Muscle layer of colon (tissue), 2 donors: Measurements from ENCODE around the gene SULT4A1.

ENCODE experiments used
- H3K27ac ChIP-seq: one replicate; pipeline ENCODE4 v1.7.0; 2013; ENCODE audit warnings: low read depth, mild to moderate bottlenecking, low read length, moderate library complexity
- H3K27me3 ChIP-seq, 2 donors: one replicate each; pipeline ENCODE4 v1.7.0; 2013; ENCODE audit warnings: low read length in 2 of 2, mild to moderate bottlenecking in 2 of 2; ENCODE audit not compliant: insufficient read depth in 2 of 2, control insufficient read depth in 1 of 2
- H3K36me3 ChIP-seq: one replicate; pipeline ENCODE4 v1.7.0; 2013; ENCODE audit warnings: mild to moderate bottlenecking, low read length; ENCODE audit not compliant: insufficient read depth
- H3K4me1 ChIP-seq: one replicate; pipeline ENCODE4 v1.7.0; 2013; ENCODE audit warnings: mild to moderate bottlenecking, low read length; ENCODE audit not compliant: insufficient read depth
- H3K4me3 ChIP-seq, 2 donors: one replicate each; pipeline ENCODE4 v1.7.0; 2013; ENCODE audit warnings: low read length in 2 of 2, low read depth in 1 of 2, mild to moderate bottlenecking in 1 of 2, moderate library complexity in 1 of 2
- H3K9ac ChIP-seq: one replicate; pipeline ENCODE4 v1.7.0; 2013; ENCODE audit warnings: low read length
- H3K9me3 ChIP-seq: one replicate; pipeline ENCODE4 v1.7.0; 2013; ENCODE audit warnings: mild to moderate bottlenecking, low read length
- donor health status: abdominal sarcoma.
- donor health status: Adenocarcinoma of cecum.

Gene SULT4A1

DNA sequence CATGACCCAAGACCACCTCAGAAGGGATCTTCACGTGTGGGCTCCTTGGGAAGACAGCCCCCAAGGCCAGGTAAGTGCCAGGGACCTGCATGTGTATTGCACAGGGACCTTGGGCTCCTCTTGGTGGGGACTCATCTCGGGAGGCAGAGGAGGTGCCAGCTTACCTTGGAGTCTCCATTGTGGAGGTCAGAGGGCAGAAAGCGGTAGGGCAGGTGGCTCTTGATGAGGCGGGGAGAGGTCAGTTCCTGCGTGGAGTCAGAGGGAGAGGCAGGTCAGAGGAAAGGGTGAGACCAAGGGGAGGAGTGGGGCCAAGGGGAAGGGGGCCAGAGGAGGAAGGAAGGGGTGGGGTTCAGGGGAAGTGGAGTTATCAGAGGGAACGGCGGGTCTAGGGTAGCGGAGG, 22.5 kb downstream of the SULT4A1 start:
- Histone ChIP-seq H3K9ac (no peak overlapping the region), H3K4me1 (no peaks in the 10 kb centered on the region), H3K27ac (no peak overlapping the region), H3K4me3 (no peak overlapping the region), H3K36me3 (no peaks in the 10 kb centered on the region), H3K9me3 (no peaks in the 10 kb centered on the region), H3K27me3 (peaks cover 0 to 4% of the 10 kb centered on the region in 2 donors)

DNA sequence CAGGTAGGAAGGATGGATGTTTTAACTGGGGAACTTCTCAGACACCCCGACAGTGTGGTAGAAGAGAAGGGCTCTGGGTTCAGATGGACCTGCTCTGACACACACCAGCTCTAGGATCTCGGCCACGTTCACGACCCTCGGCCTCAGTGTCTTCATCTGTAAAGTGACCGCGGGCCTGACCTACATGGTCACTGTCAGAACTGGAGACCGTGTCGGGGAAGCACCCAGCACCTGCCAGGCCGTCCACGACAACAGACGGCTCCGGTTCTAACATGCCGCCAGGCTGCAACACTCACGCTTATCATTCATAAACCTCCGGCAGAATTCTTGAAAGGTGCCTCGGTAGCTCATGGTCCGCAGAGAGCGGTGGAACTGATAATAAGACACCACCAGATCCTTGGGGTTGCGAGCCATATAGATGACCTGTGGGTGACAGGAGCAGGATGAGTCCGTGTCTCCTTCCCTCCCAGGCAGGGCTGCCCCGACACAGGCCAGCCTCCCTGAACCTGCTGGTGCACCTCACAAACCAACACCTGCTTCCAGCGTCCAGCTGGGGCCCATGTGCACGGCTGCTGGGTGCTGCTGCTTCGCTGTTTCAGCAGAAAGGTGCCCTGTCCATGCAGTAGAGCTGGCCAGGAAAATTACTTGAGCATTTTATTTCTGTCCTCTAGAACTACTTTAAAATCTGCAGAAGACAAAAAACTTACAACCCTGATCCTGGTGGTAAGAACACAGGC, 23.6 kb downstream of the SULT4A1 start:
- no peaks in the 10 kb centered on the region for H3K9me3 ChIP-seq
- peaks cover 0 to 4% of the 10 kb centered on the region in 2 donors for H3K27me3 ChIP-seq
- H3K4me1 ChIP-seq = no peaks in the 10 kb centered on the region
- no peak overlapping the region for H3K9ac ChIP-seq
- H3K4me3 ChIP-seq = no peak overlapping the region
- H3K27ac ChIP-seq = no peak overlapping the region
- H3K36me3 ChIP-seq = no peaks in the 10 kb centered on the region

DNA sequence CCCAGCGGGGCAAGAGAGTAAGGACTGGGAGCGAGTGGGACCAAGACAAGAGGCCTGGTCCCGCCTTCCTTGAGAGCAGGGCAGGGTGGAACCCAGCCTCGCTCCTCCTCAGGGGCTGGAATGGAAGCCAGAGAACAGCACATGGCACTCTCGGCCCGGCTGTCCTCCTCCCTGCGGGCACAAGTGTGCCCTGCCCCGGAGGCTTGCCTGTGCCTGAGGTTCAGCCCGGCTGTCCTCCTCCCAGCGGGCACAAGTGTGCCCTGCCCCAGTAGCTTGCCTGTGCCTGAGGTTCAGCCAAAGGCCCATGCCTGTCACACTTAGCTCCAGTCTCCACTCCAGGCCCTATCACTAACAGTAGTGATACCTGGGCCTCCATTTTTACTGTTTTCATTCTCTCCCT, 24.2 kb downstream of the SULT4A1 start:
- H3K4me3 ChIP-seq = no peak overlapping the region
- no peaks in the 10 kb centered on the region for H3K9me3 ChIP-seq
- H3K27ac ChIP-seq = no peak overlapping the region
- H3K36me3 ChIP-seq = no peaks in the 10 kb centered on the region
- no peaks in the 10 kb centered on the region for H3K4me1 ChIP-seq
- peaks cover 0 to 4% of the 10 kb centered on the region in 2 donors for H3K27me3 ChIP-seq
- H3K9ac ChIP-seq = no peak overlapping the region

DNA sequence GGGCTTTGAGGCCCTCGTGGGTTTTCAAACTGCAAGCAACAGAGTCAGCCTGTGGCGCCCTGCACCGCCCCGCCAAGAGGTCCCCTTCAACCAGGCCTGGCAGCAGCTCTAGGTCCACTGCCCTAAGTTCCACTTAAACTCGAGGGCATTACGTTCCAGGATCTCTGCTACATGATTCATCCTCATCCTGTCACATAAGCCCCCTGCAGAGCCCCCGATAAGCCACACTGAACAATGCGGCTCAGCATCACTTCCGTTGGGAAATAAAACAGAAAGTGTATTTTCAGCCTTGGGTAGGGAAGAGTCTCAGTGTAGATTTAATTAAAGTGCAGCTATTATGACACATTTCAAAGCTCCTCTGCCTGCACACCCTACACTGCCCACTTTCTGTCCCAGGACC, 24.6 kb downstream of the SULT4A1 start:
- H3K4me3 ChIP-seq = no peak overlapping the region
- H3K27me3 ChIP-seq = peaks cover 0 to 4% of the 10 kb centered on the region in 2 donors
- H3K9ac ChIP-seq = no peak overlapping the region
- H3K27ac ChIP-seq = no peak overlapping the region
- H3K4me1 ChIP-seq = no peaks in the 10 kb centered on the region
- H3K36me3 ChIP-seq = no peaks in the 10 kb centered on the region
- H3K9me3 ChIP-seq = no peaks in the 10 kb centered on the region

DNA sequence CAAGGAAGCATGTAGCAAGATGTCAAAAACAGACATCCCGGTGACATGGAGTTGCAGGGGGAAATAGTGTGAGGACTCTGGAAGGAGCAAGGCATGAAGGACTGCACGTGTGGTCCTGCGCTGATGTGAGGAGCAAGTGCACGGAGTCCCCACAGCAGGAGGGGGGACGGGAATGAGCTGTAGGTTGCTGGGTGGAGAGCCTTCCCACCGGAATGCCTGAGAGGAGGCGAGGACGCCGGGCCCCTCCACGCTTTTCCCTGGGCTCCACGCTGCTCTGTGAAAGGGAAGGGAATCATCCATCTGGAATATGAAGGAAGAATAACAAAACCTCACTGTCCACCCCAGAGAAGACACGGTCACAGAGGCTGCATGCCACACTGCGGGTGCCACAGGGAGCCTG, 26.6 kb downstream of the SULT4A1 start:
- no peak overlapping the region for H3K4me3 ChIP-seq
- peaks cover 0 to 4% of the 10 kb centered on the region in 2 donors for H3K27me3 ChIP-seq
- H3K27ac ChIP-seq = no peak overlapping the region
- no peaks in the 10 kb centered on the region for H3K36me3 ChIP-seq
- H3K4me1 ChIP-seq = no peaks in the 10 kb centered on the region
- H3K9ac ChIP-seq = no peak overlapping the region
- no peaks in the 10 kb centered on the region for H3K9me3 ChIP-seq

DNA sequence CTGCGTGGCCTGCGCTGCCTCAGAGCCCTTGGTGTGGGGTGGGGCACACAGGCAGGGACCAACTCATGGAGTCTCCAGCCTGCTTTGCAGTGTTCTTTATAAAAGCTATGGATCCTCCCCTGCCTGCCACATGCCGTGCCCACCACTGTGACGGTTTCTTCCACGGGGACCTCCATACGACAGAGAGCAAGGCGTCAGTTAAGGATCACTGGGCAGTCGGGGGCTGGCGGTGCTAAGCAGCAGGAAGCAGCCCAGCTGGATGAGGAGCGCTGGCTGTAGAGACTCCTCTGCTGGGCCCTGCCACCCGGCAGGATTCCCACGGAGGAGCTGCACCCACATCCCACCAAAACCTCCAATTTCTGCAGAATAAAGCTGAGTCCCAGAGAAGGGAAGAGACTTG, 27.1 kb downstream of the SULT4A1 start:
- Histone ChIP-seq H3K27me3 (peaks cover 0 to 4% of the 10 kb centered on the region in 2 donors), H3K27ac (no peak overlapping the region), H3K9me3 (no peaks in the 10 kb centered on the region), H3K4me3 (no peak overlapping the region), H3K36me3 (no peaks in the 10 kb centered on the region), H3K9ac (no peak overlapping the region), H3K4me1 (no peaks in the 10 kb centered on the region)

DNA sequence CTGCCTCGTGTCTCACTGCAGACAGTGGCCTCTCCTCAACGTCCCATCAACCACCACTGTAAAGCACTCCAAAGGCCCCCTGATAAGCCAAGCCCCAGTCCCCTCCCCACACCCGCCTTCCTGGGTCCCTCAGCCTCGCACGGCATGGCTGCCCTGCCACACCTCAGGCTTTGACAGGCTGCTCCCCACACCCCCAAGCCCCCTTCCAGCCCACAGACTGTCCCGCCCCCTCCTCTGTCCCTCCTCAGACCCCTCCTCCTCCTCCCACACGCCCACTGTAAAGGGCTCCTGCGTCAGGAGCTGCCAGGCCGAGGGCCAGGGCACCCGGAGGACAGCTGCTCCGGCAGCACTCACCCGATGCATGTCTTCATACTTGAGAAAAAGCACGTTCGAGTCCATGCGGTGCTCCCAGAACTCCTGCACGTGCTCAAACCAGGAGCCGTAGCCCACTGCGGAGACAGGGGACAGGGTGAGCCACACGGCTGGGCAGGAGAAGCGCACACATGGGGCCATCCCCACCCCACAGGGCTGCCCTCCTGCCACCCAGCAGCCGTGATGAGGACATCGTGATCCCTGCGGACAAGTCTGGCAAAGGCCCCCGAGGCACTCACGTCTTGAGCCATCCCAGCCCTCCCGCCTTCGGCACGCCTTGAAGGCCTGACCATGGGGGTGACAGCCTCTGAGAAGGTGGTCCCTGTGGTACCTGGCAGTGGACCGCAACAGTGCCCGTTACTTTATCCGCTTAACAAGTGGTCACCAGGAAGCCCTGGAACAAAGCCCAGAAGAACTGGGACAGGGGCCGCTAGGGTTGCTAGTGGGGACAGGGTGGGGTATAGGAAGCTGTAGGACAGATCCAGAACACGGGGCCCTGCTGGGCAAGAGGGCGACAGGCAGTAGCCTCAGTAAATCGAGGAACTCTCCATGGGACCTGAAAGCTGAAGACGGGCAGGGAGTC, 28.8 kb downstream of the SULT4A1 start:
- H3K9ac ChIP-seq = no peak overlapping the region
- H3K36me3 ChIP-seq = no peaks in the 10 kb centered on the region
- no peaks in the 10 kb centered on the region for H3K4me1 ChIP-seq
- H3K4me3 ChIP-seq = no peak overlapping the region
- H3K27ac ChIP-seq = no peak overlapping the region
- no peaks in the 10 kb centered on the region for H3K9me3 ChIP-seq
- H3K27me3 ChIP-seq = peaks cover 0 to 4% of the 10 kb centered on the region in 2 donors

DNA sequence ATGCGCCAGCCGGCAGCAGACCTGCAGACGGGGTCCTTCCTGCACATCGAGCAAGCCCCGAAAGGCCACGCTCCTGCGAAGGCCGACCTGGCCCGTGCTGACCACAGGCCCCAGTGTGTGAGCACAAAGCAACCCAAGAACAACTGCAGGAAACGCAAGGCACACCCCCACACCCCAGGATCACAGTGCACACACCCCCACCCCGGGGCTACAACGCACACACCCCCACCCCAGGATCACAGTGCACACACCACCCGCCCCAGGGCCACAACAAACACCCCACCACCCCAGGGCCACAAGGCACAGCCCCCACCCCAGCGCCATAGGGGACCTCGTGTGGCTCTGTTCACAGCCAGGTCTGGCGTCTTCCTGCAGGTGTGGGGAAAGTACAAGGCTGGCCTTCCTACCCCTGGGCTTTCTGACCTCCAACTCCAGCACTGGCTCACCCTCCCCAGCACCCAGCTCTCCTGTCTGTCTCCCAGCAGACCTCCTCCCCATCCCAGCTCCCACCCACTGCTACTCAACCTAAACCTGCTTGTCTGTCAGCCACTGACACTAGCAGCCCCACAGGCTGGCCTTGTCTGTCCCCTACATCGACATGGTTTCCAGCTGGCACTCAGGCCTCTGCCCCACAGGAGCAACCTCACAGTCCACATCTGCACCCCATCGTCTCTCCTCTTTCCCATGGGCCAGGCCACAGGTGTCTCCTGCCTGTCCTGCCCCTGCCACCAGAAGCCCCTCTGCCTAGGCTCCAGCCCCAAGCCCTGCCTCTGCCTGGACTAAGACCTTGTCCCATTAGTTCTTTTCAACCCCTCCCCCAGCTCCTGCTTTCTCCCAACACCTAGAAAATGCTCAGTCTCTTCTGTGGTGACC, 29.7 kb downstream of the SULT4A1 start:
- Histone ChIP-seq H3K9me3 (no peaks in the 10 kb centered on the region), H3K4me3 (no peak overlapping the region), H3K27me3 (peaks cover 0 to 4% of the 10 kb centered on the region in 2 donors), H3K36me3 (no peaks in the 10 kb centered on the region), H3K27ac (no peak overlapping the region), H3K4me1 (peaks cover under 1% of the 10 kb centered on the region), H3K9ac (no peak overlapping the region)

DNA sequence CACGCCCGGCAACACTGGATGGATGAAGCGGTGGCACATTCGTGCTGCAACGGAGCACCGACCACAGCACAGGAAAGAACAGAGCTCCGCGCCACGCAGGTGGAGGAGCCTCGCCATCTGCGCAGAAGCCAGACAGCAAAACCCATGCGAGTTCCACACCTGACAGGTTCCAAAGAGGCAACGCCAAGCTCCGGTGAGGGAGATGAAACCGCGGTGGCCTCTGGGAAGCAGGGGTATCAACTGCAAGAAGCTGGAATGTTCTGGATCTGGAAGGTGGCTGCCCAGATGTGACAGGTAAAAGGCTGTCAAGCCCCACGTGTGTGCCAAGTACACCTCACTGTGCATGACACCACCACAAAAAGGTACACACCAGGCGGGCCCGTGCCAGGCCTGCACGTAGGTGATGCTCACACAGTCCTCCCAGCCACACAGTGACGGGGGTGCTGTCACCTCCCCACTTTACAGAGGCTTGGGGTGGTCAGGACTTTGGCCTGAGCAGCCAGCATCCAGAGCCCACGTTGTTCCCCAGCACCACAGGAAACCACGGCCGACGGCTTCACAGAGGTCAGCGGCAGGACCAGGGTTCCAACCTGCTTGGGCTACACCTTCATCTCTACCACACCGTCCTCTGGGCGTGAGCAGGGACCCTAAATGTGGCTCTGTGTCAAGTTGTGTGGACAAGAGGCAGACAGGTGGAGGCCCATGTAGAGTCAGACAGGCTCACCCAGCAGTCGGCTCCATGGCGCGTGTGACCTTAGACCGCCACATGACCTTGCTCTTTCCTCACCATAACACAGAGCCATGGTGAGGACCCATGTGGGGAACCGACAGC, 30.5 kb downstream of the SULT4A1 start:
- no peaks in the 10 kb centered on the region for H3K9me3 ChIP-seq
- H3K27me3 ChIP-seq = peaks cover 0 to 4% of the 10 kb centered on the region in 2 donors
- H3K27ac ChIP-seq = no peak overlapping the region
- no peak overlapping the region for H3K4me3 ChIP-seq
- peaks cover 9% of the 10 kb centered on the region for H3K4me1 ChIP-seq
- H3K36me3 ChIP-seq = no peaks in the 10 kb centered on the region
- H3K9ac ChIP-seq = no peak overlapping the region

DNA sequence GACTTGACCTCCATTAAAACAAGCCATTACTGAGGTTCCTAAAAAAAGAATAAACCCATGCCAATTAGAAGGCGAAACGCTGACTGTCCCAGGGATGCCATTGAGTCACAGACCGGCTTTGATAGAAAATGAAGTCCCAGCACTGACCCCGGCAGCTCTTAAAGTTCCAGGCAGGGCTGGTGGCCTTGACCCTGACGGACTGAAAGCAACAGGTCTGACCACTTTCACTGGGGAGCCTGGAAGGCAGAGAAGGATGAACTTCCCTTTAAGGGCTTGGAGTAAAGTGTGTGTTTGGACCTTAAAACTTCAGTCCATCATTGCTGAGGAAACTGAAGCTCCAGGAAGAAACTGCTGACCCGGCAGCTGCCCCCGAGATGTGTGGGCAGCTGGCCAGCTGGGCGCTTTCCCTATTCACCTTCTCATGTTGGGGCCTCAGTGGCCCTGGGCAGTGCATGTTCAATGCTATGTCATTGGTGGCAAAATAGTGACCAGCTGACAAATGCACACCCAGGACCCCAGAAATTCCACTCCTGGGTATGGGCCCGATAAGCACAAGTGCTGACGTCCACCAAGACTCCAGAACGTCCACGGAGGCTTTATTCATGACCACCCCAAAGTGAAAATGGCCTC, 31.3 kb downstream of the SULT4A1 start:
- Histone ChIP-seq H3K4me3 (no peak overlapping the region), H3K27me3 (peaks cover 0 to 4% of the 10 kb centered on the region in 2 donors), H3K9me3 (no peaks in the 10 kb centered on the region), H3K9ac (no peak overlapping the region), H3K27ac (no peak overlapping the region), H3K36me3 (no peaks in the 10 kb centered on the region), H3K4me1 (peaks cover 16% of the 10 kb centered on the region)
